A549 (cell line): Measurements from ENCODE around the gene FSTL3. TPM values are rescaled to one million over a fixed set of nuclear protein-coding genes. Genes with fewer than 3 reads are reported as not detected.
A peak's percentile ranks its signal among the peaks of the same experiment; 100 is the strongest.

Source experiments
- ATAC-seq, 2 experiments: fragments of 200-7000 bp in 1 of 2; fragments of >200 bp in 1 of 2; cut with Nextera tagmentation in 1 of 2; cut with Tn5 transposase in 1 of 2; 3 replicates each; pipeline versions ENCODE4 v1.8.0 to v1.9.1; 2018 to 2020; ENCODE audit warnings: mild to moderate bottlenecking in 1 of 2, moderate library complexity in 1 of 2
- CTCF ChIA-PET: fragments of 300-600 bp; sonication (Branson Sonifier 250); formaldehyde crosslinking; extraction: SDS; loops from one replicate; lab custom pipeline; 2021; ENCODE audit warnings: antibody characterized with exemption, inconsistent platforms; lab: Yijun Ruan, JAX
- POLR2A ChIA-PET: fragments of 350-600 bp; formaldehyde crosslinking; extraction: SDS; loops from one replicate; lab custom pipeline; 2021; ENCODE audit warnings: antibody characterized with exemption, inconsistent platforms; lab: Yijun Ruan, JAX
- DNase-seq, 2 experiments: peaks; one replicate each; pipeline versions ENCODE4 v3.0.0 to v3.0.0-alpha.2; 2011 to 2016; ENCODE audit warnings: low read depth in 1 of 2, low spot score in 1 of 2
- FAIRE-seq: peaks from 2 replicates; lab custom pipeline; 2011; peaks lifted over from hg19 to GRCh38; lab: Jason Lieb, UNC
- H3K27ac ChIP-seq, 2 experiments: fragments of >200 bp; sonication (Bioruptor Twin); formaldehyde crosslinking; 3 replicates each; pipeline ENCODE4 v1.5.1; 2016 to 2017
- H3K4me1 ChIP-seq: fragments of >200 bp; sonication (Bioruptor Twin); formaldehyde crosslinking; 3 replicates; pipeline ENCODE4 v1.6.1; 2016
- H3K4me2 ChIP-seq: fragments of >200 bp; sonication (Bioruptor Twin); formaldehyde crosslinking; 3 replicates; pipeline ENCODE4 v1.6.1; 2016
- H3K4me3 ChIP-seq: fragments of >200 bp; sonication (Bioruptor Twin); formaldehyde crosslinking; 3 replicates; pipeline ENCODE4 v1.5.1; 2016
- H3K9me3 ChIP-seq: fragments of >200 bp; sonication (Bioruptor Twin); formaldehyde crosslinking; 3 replicates; pipeline ENCODE4 v1.6.1; 2016
- ATOH8 ChIP-seq: fragments of 250-450 bp; sonication (Bioruptor Pico); IDR thresholded peaks from 2 replicates; pipeline ENCODE4 v1.5.0; 2020; ENCODE audit warnings: low read depth, mild to moderate bottlenecking, moderate library complexity
- CBX2 ChIP-seq: fragments of 200-600 bp; sonication (generic); IDR thresholded peaks from 2 replicates; pipeline ENCODE4 v1.6.1; 2016; ENCODE audit warnings: low read depth, mild to moderate bottlenecking, borderline replicate concordance
- CHD4 ChIP-seq: fragments of 200-600 bp; sonication (generic); IDR thresholded peaks from 2 replicates; pipeline ENCODE4 v1.6.1; 2016; ENCODE audit warnings: antibody characterized with exemption, mild to moderate bottlenecking, borderline replicate concordance
- E2F6 ChIP-seq: IDR thresholded peaks from 2 replicates; pipeline ENCODE4 v1.6.1; 2012; ENCODE audit warnings: low read depth, borderline replicate concordance
- ESRRA ChIP-seq: fragments of 150-350 bp; IDR thresholded peaks from 2 replicates; pipeline ENCODE4 v1.6.1; 2014; ENCODE audit warnings: mild to moderate bottlenecking, low read length, borderline replicate concordance
- FOSB ChIP-seq: fragments of 250-450 bp; sonication (Bioruptor Pico); IDR thresholded peaks from 2 replicates; pipeline ENCODE4 v1.5.0; 2020; ENCODE audit warnings: mild to moderate bottlenecking, moderate library complexity
- FOSL2 ChIP-seq, 2 experiments: fragments of 450-650 bp in 1 of 2; fragments of >200 bp in 1 of 2; sonication (Bioruptor Twin) in 1 of 2; formaldehyde crosslinking; IDR thresholded peaks; 2 replicates each; pipeline versions ENCODE4 v1.5.0 to v1.6.1; 2016 to 2020; ENCODE audit warnings: mild to moderate bottlenecking in 1 of 2, moderate library complexity in 1 of 2
- HEYL ChIP-seq: fragments of 250-450 bp; sonication (Bioruptor Pico); IDR thresholded peaks from 2 replicates; pipeline ENCODE4 v1.8.0; 2021; ENCODE audit warnings: mild to moderate bottlenecking, moderate library complexity
- HMGXB4 ChIP-seq: fragments of 250-450 bp; sonication (Bioruptor Pico); IDR thresholded peaks from 2 replicates; pipeline ENCODE4 v1.5.0; 2021; ENCODE audit warnings: mild to moderate bottlenecking, moderate library complexity, borderline replicate concordance
- HOXB13 ChIP-seq: fragments of 250-450 bp; sonication (Bioruptor Pico); IDR thresholded peaks from 2 replicates; pipeline ENCODE4 v1.5.0; 2020; ENCODE audit warnings: low read depth, mild to moderate bottlenecking, moderate library complexity
- MAX ChIP-seq: IDR thresholded peaks from 2 replicates; pipeline ENCODE4 v1.6.1; 2012
- MAZ ChIP-seq: fragments of 150-350 bp; IDR thresholded peaks from 2 replicates; pipeline ENCODE4 v1.6.1; 2014; ENCODE audit warnings: antibody characterized with exemption, low read depth, low read length, borderline replicate concordance
- MYC ChIP-seq: IDR thresholded peaks from 2 replicates; pipeline ENCODE4 v1.6.1; 2012; ENCODE audit warnings: mild to moderate bottlenecking, inconsistent platforms, low read length, improper control_type of control experiment, borderline replicate concordance
- NPAS2 ChIP-seq: fragments of 250-450 bp; sonication (Bioruptor Pico); IDR thresholded peaks from 2 replicates; pipeline ENCODE4 v1.8.0; 2022; ENCODE audit warnings: mild to moderate bottlenecking, moderate library complexity, borderline replicate concordance
- PBX3 ChIP-seq: IDR thresholded peaks from 2 replicates; pipeline ENCODE4 v1.6.1; 2012
- POLR2A ChIP-seq: IDR thresholded peaks from 2 replicates; pipeline ENCODE4 v1.6.1; 2012; ENCODE audit warnings: mild to moderate bottlenecking, low read length
- TP53 ChIP-seq: fragments of 250-450 bp; sonication (Bioruptor Pico); IDR thresholded peaks from 2 replicates; pipeline ENCODE4 v1.5.0; 2021; ENCODE audit warnings: mild to moderate bottlenecking, moderate library complexity
- ZC3H11A ChIP-seq: fragments of 450-650 bp; IDR thresholded peaks from 2 replicates; pipeline ENCODE4 v1.6.1; 2014; ENCODE audit warnings: antibody characterized with exemption, mild to moderate bottlenecking
- ZNF302 ChIP-seq: fragments of 250-450 bp; sonication (Bioruptor Pico); IDR thresholded peaks from 2 replicates; pipeline ENCODE4 v1.9.0; 2021; ENCODE audit warnings: inconsistent platforms, mild to moderate bottlenecking, moderate library complexity
- WGBS: methylation state at CpG from one replicate; pipeline ENCODE4 v1.1.6; 2017; ENCODE audit errors: missing lambda C conversion rate; 5-methylcytosine and 5-hydroxymethylcytosine counted together
- polyA plus RNA-seq, 4 experiments: library from polyadenylated mRNA; depleted of rRNA in 3 of 4; stranded (reverse); fragments of >200 nt; fragmentation: RNase III in 1 of 4; extraction: RNeasy Plus Mini Kit Qiagen cat#74134 plus additional on column Dnase treatment in 1 of 4; gene quantifications; 2 replicates in 3 of 4; 3 replicates in 1 of 4; pipeline ENCODE4 v1.2.3, GENCODE V29; 2011 to 2017

The FSTL3 gene
- polyA plus RNA-seq, 2 of the 4 experiments (the other 2 are of a cell fraction) = 58.1 to 131 TPM

GRCh38 chr19:629961-630714 is 46.1 kb upstream of the FSTL3 start:
- TF ChIP-seq ZC3H11A = no peak
- TF ChIP-seq CHD4 = no peak
- no peak for TF ChIP-seq ZNF302
- TF ChIP-seq FOSL2 (IDR thresholded peaks at IDR 0.05) = no peak
- no peak for TF ChIP-seq FOSL2 (CRISPR knock-in tag; IDR thresholded peaks at IDR 0.05)
- TF ChIP-seq E2F6 = no peak
- TF ChIP-seq MYC = no peak
- no peak for TF ChIP-seq HOXB13 (CRISPR knock-in tag)
- no peak for TF ChIP-seq PBX3
- TF ChIP-seq NPAS2 (CRISPR knock-in tag) = no peak
- no peak for TF ChIP-seq HEYL (CRISPR knock-in tag)
- TF ChIP-seq POLR2A = no peak
- no peak for TF ChIP-seq HMGXB4
- no peak for TF ChIP-seq ESRRA
- no peak for TF ChIP-seq MAZ
- TF ChIP-seq FOSB (CRISPR knock-in tag) = no peak
- FAIRE-seq (no peak), DNase-seq (no peak), ATAC-seq (no peak)
- 91% methylated on average over 24 of the region's 30 CpGs for WGBS
- Histone ChIP-seq H3K4me2 (no peak overlapping the region), H3K27ac (peak overlapping the region in 1 of 2 experiments; percentile 49; a peak in 2 of 6 replicates), H3K4me3 (no peak overlapping the region), H3K9me3 (no peaks in the 10 kb centered on the region), H3K4me1 (peaks cover 29% of the 10 kb centered on the region)
- CTCF ChIA-PET = interaction anchor here (0.7 to 3.7 kb wide), 2 partner anchors 43 to 46 kb away, joined by 4 to 13 read pairs; no protein-coding TSS in a partner anchor
- POLR2A ChIA-PET = no interaction called here

- ChIA-PET POLR2A (interaction anchor here (1.1 kb wide), 1 partner anchor 57 kb away, joined by 7 read pairs; no protein-coding TSS in a partner anchor), CTCF (interaction anchor here (0.7 to 3.7 kb wide), 4 partner anchors 44 to 343 kb away, joined by 3 to 13 read pairs (median 5); no protein-coding TSS in a partner anchor)
- H3K27ac ChIP-seq = peak overlapping the region; percentile 94 to 97
- ATAC-seq (peak; percentile 81 to 86), DNase-seq (peak; percentile 58 to 66), FAIRE-seq (no peak)
- peak overlapping the region; percentile 91 for H3K4me3 ChIP-seq
- 0% methylated on average over 2 of the region's 35 CpGs for WGBS
- no peaks in the 10 kb centered on the region for H3K9me3 ChIP-seq
- H3K4me2 ChIP-seq = peak overlapping the region; percentile 98
- H3K4me1 ChIP-seq = peaks cover 25% of the 10 kb centered on the region
- no peak for TF ChIP-seq TP53 (CRISPR knock-in tag)
- no peak for TF ChIP-seq CBX2
- TF ChIP-seq MAX = peak; percentile 60; the same call in 1 of the 2 replicates
- no peak for TF ChIP-seq ATOH8 (CRISPR knock-in tag)
- peak; percentile 49 for TF ChIP-seq POLR2A
These were observed 43.6 kb upstream of the FSTL3 start for GRCh38 chr19:632579-633067.
